D341Med (cell line): ENCODE measurements around the gene SNX9.
"Not testable (repeated sequence)": the region's sequence is repeated elsewhere in the genome, so short reads cannot be mapped to it uniquely, and the experiment has no call there.

Source experiments
- DNase-seq: peaks from one replicate; pipeline ENCODE4 v3.0.0; 2012; ENCODE audit warnings: low spot score

SNX9 gene

GRCh38 chr6:157955675-157956074 lies 132.6 kb downstream of the SNX9 start:
- no peak for DNase-seq

- no peak for DNase-seq
These were observed 133.2 kb downstream of the SNX9 start for GRCh38 chr6:157956171-157956730.

DNA sequence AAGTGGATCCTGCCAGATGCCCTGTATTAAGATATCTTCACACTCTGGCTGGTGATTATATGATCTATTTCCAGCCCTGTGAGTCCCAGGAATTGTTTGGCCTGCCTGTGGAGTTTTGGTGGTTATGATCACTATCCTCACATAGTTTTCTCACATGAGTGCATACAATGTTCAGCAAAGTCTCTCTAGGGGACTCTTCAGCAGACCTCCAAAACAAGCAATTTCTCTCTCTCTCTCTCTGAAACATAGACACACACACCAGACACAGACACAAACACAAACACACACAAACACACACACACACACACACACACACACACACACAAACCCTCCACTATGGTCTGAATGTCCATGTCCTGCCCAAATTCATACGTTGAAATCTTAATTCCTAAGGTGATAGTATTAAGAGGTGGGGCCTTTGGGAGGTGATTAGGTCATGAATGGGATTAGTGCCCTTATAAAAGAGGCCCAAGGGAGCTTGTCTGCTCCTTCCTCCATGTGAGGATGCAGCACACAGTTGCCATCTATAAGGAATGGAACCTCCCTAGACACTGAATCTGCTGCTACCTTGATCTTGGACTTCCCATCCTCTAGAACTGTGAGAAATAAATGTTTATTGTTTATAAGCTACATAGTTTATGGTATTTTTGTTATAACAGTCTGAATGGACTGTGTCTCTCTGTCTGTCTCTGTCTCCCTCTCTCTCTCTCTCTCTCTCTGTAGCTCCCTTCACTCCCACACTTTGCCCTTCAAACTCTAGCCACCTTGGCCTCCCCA lies 136.6 kb downstream of the SNX9 start:
- no peak for DNase-seq

DNA sequence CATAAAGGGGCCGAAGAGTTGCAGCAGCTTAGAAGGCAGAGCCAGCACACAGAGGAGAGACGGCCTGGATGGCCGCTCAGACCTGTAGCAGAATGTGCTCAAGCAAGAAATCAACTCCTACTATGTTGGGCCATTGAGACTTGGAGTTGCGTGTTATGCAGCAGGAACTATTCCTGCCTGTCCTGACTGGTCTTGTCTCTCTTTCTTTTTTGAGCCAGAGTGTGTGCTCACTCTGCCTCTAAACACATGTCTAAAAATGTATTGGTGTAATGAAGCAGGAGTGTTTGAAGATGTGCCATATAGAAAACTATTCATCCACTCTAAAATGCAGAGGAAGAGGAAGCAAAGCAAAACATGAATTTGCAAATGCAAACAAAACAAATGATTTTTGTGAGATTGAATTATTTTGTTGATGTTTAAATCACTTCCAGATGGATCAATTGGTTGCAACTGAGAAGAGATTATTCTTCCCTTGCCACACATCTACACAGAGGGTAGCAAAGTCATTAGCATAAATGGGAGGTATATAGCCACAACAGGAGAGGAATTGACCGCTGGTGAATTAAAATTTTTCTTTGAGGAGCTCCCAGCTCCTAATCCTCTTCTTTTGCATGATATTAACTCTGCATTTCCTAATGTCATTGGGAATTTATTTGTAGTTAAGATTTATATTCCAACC lies 138.2 kb downstream of the SNX9 start:
- no peak for DNase-seq

DNA sequence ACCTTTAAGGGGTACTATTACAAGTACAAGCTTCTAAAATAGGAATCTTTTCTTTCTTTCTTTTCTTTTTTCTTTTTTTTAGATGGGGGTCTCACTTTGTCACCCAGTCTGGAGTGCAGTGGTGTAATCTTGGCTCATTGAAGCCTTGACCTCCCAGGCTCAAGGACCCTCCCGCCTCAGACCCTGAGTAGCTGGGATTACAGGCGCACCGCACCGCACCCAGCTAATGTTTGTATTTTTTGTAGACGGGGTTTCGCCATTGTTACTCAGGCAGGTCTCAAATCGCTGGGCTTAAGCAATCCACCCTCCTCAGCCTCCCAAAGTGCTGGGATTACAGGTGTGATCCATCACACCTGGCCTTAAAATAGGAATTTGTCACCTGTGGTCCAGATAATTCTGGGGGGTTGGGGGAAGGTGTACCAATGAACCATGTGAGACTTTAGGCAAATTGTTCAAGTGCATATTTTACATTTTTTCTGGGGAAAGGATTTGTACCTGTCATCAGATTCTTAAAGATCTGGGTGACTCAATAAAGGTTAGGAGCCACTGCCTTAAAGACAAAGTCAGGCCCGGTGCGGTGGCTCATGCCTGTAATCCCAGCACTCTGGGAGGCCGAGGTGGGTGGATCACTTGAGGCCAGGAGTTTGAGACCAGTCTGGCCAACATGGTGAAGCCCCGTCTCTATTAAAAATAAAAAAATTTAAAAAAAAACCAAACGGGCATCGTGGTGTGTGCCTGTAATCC lies 139.0 kb downstream of the SNX9 start:
- no peak for DNase-seq

DNA sequence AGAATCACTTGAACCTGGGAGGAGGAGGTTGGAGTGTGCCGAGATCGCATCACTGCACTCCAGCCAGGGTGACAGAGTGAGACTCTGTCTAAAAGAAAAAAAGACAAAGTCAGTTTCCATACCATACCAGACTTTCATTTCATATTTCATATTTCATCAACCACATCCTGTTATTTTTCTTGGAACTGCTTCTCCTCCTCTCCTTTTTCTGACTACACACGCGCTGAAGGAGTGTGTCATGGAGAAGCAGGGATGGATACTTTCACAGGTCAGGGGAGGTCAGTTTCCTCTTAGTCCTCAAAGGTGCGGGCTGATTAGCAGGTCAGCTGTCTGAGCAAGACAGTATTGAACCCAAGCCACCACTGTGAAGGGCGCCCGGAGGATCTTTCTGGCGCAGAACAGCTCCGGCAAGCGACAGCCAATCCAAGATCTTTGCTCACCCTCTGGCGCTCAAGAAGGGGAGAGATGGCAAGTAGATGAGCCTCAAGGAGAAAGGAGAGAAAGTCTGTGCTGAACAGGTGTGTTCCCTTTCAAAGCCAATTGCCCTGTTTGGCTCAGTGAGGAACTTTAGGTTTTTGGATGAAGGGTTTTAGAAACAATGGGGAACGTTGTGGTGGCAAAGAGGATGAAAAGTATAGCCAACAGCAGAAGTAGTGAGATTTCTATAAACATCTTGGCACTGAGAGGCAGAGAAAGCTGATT lies 139.7 kb downstream of the SNX9 start:
- no peak for DNase-seq

DNA sequence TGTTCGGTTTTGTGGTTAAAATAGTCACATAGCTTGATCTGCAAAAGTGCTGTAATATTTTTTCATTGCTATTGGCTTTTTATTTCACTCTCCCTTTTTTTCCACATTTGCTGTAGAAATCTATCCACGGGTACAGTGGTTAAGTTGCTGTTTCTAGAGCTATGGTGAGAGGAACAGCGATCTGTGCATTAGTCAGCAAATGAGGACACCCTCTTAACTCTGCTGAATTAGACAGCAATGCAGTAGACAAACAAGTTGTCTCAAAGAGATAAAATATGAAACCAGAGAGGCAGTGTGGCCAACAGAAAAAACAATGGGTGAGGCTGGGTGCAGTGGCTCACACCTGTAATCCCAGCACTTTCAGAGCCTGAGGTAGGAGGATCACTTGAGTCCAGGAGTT lies 141.1 kb downstream of the SNX9 start:
- no peak for DNase-seq

DNA sequence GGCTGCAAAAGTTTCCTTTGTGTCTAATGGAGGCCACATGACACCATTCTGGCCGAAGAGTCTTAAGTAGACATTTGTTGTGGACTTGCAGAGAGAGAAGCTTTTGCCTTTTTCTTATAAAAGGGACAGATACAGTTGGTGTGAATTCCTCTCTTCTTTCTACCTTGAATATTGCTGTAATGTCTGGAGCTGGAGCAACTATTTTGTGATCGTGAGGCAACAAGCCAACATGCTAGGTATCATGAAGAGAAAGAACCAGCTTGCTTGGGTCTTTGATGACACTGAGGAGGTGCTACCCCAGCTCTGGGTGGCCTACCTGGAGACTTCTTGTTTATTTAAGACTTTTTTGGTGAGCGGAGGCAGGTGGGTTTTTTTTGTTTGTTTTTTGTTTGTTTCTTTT lies 142.3 kb downstream of the SNX9 start:
- no peak for DNase-seq

- no peak for DNase-seq
These were observed 143.5 kb downstream of the SNX9 start for GRCh38 chr6:157966589-157966977.

DNA sequence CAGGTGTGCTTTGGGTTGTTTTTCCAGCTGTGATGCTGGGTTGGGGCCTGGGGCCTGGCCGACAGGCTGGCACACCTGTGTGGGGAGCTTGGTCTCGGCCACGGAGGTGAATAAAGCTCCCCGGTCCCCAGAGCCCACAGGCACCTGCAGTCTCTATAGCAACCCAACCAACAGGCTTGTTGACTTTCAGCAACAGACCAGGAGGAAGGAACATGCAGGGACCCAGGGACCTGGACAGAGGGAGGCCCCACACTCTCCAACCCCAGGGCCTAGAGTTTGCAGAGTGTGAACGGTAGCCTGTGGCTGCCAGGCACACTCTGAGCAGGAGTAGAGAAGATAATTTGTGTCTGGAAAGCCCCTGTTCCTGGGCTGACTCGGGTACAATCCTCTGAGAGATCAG lies 144.0 kb downstream of the SNX9 start:
- no peak for DNase-seq

DNA sequence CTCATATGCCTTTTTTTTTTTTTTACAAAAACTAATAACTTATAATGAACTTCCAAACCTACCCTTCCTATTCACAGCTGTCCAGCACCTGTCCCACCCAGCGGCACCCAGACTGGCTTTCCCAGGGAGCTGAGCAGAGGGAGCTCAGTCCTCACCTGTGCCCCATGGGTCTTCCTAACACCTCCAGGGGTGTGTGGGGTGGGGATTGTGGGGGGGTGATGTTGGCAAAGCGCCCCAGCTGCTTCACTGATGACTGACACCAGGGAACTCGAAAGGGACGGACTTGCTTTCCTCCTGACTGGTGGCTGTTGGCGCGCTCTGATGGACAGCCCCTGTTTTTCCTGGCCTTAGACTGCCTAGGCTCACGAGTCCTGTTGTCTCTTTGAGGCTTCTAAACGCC lies 144.4 kb downstream of the SNX9 start:
- DNase-seq = no peak

DNA sequence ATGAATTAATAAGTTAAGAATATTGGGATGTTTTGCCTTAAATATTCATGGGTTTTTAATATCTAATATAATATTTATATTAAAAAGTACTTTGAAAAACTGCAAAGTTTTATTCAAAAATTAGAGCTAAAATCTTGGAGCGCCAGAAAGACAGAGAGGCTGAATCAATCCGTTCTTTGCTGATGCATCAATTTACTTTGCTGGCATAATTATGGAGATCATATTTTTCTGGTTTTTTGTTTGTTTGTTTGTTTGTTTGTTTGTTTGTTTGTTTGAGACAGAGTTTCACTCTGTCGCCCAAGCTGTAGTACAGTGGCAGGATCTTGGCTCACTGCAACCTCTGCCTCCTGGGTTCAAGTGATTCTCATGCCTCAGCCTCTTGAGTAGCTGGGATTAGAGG lies 149.1 kb downstream of the SNX9 start:
- not testable (repeated sequence) for DNase-seq

- DNase-seq = no peak
These were observed 151.4 kb downstream of the SNX9 start for GRCh38 chr6:157974341-157974894.

GRCh38 chr6:157974967-157975366 lies 151.9 kb downstream of the SNX9 start:
- DNase-seq = no peak

DNA sequence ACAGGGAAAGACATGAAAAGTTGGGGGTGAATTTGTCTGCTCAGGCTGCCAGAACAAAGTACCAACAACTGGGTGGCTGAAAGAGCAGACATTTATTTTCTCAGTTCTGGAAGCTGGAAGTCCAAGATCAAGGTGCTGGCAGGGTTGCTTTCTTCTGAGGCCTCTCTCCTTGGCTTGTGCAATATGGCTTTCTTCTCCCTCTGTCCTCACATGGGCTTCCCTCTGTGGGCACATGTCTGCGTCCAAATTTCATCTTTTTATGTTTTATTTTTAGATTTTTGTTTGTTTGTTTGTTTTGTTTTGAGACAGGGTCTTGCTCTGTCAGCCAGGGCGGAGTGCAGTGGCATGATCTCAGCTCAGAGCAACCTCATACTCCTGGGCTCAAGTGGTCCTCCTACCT lies 152.4 kb downstream of the SNX9 start:
- no peak for DNase-seq

DNA sequence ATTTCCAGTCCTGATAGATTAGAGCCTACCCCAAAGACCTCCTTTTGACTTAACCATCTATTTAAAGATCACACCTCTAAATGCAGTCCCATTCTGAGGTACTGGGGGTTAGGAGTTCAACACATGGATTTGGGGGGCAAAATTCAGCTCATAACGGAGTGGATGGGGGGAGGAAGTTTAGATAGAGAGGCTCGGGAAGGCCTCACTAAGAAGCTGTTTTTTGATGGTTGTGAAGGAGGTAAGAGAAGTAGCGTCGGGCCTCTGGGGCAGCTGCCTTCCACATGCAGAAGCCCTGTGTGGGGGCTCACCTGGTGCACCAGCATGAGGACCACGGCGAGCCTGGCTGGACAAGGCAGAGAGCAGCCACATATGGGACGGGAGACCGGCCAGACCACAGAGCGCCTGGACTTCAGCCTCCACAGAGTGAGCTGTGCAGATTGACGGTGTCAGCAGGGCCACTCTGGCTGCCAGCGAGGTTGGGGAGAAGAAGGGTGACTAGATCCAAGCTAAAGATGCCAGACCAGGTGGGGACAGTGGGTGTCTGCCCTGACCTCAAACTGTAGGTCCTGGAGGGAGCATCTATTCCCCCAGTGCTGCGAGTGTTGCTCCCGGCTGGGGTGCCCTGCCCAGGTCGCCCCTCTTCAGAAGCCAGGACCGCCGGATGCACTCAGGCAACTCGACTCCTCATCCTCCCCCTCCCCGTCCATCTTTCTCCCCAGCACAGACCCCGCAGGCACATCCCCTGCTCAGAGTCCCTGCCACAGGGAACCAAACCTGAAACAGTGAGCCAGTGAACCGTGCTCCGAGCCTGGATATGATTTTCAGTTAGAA lies 153.5 kb downstream of the SNX9 start:
- DNase-seq = no peak

DNA sequence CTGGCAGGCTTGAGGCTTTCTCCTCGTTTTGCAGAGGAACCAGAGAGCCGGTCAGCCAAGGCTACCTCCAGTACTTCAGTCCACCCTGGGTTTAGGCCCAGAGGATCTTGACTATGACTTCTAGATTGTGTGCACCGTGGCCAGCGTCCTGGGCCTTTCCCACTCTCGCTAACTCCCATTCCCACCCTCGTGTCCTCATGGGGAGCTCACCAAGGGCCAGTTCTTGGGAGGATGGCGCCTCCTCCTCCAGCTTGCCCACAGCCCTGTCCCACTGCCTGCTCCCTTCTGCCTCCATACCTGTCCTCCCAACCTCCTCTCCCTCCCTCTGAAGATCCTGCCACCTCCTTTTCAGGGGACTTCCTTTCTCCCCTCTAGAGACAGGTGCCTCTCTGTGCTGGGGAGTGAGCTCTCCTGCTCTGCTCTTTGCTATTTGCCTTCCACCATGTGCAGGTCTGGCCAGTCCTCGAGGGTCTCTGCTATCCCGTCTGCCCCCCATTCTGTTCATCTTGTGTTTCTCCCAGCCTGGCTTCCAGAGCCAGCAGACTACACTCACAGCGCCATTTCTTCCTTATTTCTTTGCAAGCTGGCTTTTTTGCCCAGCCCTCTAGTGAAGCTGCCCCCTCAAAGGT lies 154.2 kb downstream of the SNX9 start:
- no peak for DNase-seq

- DNase-seq = no peak
These were observed 155.2 kb downstream of the SNX9 start for GRCh38 chr6:157978021-157978783.

DNA sequence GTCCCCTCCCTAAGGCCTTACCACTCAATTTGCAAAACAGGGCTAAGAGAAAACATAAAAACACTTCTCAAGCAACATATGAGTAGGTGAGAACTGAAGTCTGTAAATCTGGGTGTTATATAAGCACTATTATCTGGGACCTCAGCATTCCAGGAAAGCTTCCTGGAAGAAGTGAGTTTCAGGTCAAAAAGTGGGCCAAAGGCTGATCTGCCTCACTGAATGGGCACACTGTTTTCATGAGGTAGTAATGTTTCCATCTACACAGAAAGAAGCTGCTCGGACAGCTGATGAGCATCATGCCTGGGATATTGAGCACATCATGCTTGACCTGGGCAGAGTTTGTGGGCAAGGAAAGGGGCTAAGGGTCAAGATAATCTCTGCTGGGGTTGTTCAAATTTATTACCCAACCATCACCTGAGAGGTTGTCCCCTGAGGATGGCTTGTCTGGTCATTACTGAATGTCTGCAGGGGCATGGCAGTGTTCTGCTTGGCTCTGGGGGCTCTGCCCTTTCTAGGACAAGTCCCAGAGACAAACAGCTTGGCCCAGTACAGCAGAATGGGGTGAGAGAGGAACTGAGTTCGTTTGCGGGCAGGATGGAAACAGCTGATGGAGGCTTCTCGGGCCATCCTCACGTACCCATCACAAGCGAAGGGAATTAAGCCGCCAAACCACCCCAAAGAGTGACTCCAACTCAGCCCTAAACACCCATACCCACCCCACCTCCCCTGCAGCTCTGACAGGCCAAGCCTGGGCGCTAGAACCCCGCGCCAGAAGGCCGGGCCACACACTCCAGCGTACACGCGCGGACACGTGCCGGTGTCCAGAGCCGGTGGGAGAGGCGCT lies 157.5 kb downstream of the SNX9 start:
- no peak for DNase-seq
